ENCODE measurements around the gene MICAL3.
"Not testable (repeated sequence)": the region's sequence is repeated elsewhere in the genome, so short reads cannot be mapped to it uniquely, and the experiment has no call there.

Gene MICAL3

GRCh38 chr22:17774206-17774925 lies 250.0 kb downstream of the MICAL3 start, which contains the start of gene BID:
BID (minus strand) TSS chr22:17774469; CDS start chr22:17750116, 24,353 bp downstream.
- DNase-seq, result no peak

- peak; percentile 13 for DNase-seq
Measured at GRCh38 chr22:17773606-17774205, 250.7 kb downstream of the MICAL3 start.

- DNase-seq, result peak; percentile 66
Measured at GRCh38 chr22:17772958-17773605, 251.3 kb downstream of the MICAL3 start.

- DNase-seq, result peak; percentile 21
Measured at GRCh38 chr22:17772249-17772957, 252.0 kb downstream of the MICAL3 start.

GRCh38 chr22:17770180-17771077 lies 253.9 kb downstream of the MICAL3 start:
- DNase-seq, result no peak

GRCh38 chr22:17769716-17770082 lies 254.7 kb downstream of the MICAL3 start:
- DNase-seq, result no peak

GRCh38 chr22:17769013-17769715 lies 255.2 kb downstream of the MICAL3 start:
- no peak for DNase-seq

- DNase-seq, result no peak
Measured at GRCh38 chr22:17767233-17768065, 256.9 kb downstream of the MICAL3 start.

- not testable (repeated sequence) for DNase-seq
Measured at GRCh38 chr22:17764852-17765251, 259.5 kb downstream of the MICAL3 start.

- no peak for DNase-seq
Measured at GRCh38 chr22:17764036-17764435, 260.3 kb downstream of the MICAL3 start.

- not testable (repeated sequence) for DNase-seq
Measured at GRCh38 chr22:17763442-17763841, 260.9 kb downstream of the MICAL3 start.

- no peak for DNase-seq
Measured at GRCh38 chr22:17761138-17761488, 263.2 kb downstream of the MICAL3 start.

- no peak for DNase-seq
Measured at GRCh38 chr22:17754233-17754925, 270.0 kb downstream of the MICAL3 start.

GRCh38 chr22:17753401-17753989 lies 270.9 kb downstream of the MICAL3 start:
- no peak for DNase-seq

GRCh38 chr22:17751596-17751995 lies 272.8 kb downstream of the MICAL3 start:
- DNase-seq, result no peak

GRCh38 chr22:17749605-17750395 lies 274.6 kb downstream of the MICAL3 start:
- DNase-seq, result no peak

- no peak for DNase-seq
Measured at GRCh38 chr22:17748555-17749353, 275.6 kb downstream of the MICAL3 start.

- no peak for DNase-seq
Measured at GRCh38 chr22:17746916-17747315, 277.4 kb downstream of the MICAL3 start.

Data from fibroblast of upper back skin (primary cell).